ENCODE results near the gene TCP1.
"Not testable (repeated sequence)": the region's sequence is repeated elsewhere in the genome, so short reads cannot be mapped to it uniquely, and the experiment has no call there.

The TCP1 gene

DNA sequence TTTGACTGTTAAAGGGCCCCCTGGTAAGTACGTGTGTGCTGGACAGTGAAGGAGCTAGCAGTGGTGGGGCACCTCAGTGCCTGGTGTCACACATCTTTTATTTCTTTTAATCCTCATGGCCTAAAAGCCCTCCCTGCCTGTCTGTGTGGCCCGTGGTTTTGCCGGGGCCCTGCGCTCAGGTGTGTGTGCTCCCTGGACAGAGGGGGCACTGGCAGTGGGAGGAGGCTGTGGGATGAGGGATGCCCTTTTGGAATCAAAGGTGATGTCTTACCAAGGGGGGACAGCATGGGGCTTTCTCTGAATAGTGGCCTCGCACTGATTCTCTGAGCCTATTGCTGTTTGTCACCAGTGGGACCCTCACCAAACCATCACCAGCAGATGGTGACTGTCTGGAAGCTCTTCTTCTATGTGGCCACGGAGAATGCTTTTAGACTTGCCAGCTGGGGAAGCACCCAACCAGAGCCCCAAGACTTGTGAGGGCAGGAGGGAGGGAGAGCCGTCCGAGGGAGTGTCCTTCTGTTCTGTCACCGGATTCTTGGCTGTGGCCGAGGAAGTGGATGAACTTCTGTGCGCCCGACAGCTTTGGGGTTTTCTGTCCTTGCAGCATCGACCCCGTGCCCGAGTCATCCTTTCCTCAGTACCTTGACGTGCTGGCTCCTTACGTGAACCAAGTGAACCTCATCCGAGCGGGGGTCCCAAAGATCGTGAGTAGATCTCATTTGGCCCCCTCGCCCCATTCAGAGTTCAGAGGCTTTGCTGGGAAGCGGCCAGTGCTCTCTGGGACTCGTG, 28.7 kb upstream of the TCP1 start:
- no peak for DNase-seq (ENCODE audit: low spot score)

DNA sequence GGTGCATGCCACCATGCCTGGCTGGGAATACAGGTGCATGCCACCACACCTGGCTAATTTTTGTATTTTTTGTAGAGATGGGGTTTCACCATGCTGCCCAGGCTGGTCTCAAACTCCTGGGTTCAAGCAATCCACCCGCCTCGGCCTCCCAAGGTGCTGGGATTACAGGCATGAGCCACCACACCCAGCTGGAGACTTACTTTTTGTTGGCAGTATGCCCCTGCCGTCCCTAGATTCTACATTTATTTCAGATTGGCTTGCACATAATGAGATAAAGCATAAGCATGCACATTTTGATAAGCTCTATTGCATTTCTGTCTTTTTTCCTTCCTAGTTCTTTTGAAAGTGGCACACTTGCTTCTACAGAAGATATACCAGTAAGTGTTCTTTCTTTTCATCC, 27.4 kb upstream of the TCP1 start:
- DNase-seq (ENCODE audit: low spot score) = not testable (repeated sequence)

DNA sequence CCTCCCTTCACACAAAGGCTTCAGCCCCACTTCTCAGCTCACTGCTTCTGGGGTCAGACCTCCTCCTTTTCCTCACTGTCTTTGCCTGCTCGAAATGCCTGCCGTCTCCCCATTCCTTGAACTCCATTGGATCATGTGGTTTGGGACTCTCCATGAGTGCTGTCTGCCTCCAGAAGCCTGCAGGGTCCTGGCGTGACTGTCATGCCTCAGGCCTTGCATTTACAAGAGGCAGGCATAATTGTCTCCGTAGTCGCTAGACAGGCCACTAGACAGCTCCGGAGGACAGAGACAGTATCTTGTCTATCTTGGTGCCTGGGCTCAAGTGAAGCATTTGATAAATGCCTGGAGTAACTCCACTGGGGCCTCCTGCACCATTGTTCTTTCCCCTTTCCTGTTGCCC, 26.0 kb upstream of the TCP1 start:
- DNase-seq (ENCODE audit: low spot score) = no peak

DNA sequence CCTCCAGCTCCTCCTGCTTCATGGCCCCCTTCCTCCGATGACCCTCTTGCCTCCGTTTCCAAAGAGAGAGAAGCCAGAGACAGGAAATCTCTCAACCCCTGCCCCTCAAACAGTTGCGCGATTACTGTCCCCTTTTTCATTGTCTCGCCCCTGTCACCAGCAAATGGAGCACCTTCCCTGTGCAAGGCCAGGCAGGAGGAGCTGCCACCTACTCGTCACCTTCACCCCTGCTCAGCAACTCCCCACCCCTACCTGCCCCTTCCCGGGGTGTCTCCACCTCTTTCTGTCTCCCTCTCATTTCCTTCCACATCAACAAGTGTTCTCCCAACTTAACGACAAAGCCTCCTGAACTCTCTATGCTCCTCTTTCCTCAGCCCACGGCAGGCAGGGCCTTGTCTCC, 24.4 kb upstream of the TCP1 start:
- DNase-seq (ENCODE audit: low spot score) = no peak

DNA sequence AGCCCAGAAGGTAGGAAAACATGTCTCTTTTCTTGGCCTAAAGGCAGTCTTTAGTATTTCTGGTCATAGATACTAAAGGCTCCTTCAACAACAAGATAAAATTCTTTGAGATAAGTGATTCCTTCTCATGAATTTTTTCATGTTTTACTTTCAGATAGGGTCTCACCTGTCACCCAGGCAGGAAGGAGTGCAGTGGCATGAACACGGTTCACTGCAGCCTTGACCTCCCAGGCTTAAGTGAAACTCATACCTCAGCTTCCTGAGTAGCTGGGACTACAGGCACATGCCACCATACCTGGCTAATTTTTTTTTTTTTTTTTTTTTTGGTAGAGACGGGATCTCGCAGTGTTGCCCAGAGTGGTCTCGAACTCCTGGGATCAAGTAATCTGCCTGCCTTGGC, 19.7 kb upstream of the TCP1 start:
- no peak for DNase-seq (ENCODE audit: low spot score)

DNA sequence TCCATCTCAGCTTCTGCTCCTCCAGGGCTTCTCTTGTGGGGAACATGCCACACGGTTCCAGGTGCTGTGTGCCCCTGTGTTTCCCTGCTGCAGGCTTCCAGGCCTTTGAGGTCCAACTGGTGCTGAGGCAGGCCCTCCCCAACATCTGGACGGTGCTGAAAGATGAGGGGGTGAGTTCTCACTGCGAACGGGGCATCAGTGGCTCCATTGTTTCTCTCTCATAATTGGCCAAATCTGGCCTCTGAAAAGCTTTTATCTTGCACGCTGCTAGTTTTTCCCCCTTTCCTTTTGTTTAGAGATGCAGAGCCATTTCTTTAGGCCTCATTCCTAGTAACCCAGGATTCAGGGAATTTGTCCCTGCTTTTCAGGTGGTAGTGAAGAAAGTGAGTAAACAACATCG, 19.2 kb upstream of the TCP1 start:
- DNase-seq (ENCODE audit: low spot score) = no peak

DNA sequence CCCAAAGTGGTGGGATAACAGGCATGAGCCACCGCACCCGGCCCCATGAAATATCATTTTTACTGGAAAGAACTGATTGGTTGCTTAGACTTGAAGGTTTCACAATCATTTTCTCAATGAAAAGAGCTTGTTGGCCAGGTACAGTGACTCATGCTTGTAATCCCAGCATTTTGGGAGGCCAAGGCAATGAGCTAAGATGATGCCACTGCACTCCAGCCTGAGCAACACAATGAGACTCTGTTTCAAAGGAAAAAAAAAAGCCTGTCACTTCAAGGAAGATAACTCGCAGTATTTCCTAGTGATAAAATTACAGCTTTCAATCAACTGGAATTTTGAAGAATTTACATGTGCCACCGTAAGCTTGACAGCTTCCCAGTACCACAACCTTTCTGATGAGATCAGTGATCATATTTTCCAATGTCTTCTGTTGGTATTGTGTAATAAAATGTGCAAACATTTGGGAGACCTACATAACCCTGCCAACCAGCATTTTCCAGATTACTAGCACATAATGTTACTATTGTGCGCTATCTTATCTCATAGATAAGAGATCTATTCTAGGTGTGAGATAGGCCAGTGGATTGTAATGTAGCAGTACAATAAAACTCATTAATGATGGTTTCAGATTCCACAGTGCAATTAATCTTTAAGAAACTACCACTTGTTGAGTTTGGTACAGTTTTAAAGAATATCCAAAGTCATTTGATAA, 17.9 kb upstream of the TCP1 start:
- DNase-seq (ENCODE audit: low spot score) = peak; percentile 25

DNA sequence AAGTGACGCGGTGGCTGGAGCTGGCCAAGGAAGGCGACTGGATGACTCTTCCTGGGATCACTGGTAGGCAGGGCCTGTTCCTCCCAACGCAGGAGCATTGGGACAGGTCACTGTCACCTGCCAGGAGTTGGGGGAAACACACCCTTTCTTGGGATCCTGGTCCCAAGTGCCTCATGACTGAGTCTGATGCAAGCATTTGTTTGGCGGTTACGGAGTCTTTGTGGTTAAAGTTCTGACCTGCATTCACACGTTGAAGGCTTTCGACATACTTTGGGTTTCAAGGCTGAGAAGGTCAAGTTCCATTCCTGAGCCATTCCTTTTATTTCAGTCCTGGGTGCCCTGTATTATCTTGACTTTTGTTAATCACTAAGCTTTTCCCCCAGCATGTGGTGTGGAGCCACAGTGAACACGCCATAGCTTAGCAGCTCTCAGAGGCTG, 16.6 kb upstream of the TCP1 start:
- no peak for DNase-seq (ENCODE audit: low spot score)

DNA sequence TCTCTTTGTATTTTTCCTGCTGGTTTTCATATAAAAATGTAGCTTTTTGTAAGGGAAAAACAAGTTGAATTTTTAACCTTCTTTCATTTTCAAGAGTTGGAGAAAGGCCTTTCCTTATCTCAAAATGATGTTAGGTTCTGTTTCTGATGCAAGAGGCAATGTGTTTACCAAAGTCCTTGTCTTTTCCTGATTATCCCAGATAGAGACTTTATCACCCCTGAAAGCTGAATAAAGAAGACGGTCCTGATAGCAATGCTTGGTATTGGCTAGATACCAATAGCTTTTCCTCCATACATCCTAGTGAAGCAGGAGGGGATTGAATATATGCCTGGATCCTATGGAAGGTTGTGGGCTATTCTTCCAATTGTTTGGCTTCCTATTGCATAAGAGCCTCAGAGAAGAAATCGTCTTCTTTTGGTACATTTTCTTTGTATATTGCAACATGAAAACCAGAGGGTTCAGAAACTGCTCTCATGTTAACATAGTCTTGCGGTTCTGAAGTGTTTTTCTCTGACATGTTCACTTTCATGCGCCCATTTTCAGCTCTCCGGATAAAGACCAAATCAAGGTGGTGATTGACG, 16.1 kb upstream of the TCP1 start:
- no peak for DNase-seq (ENCODE audit: low spot score)

DNA sequence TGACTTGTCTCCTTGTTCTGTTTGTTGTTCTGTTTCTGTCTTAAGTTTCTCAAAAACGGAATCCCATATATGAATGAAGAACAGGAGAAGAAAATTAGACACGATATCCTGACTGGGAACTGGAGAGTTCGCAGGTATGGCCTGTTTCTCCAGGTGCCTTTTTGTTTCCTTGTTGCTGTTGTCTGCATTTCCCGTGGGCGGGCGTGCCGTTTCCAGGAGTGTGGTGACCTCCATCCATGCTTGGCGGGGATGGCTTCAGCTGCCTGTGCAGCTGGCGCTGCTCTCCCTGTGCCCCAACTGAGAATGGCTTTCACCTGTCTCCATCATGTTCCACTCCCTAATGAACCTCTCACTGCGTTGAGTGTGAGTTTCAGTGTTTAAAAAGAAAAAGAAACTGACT, 15.1 kb upstream of the TCP1 start:
- DNase-seq (ENCODE audit: low spot score) = no peak

DNA sequence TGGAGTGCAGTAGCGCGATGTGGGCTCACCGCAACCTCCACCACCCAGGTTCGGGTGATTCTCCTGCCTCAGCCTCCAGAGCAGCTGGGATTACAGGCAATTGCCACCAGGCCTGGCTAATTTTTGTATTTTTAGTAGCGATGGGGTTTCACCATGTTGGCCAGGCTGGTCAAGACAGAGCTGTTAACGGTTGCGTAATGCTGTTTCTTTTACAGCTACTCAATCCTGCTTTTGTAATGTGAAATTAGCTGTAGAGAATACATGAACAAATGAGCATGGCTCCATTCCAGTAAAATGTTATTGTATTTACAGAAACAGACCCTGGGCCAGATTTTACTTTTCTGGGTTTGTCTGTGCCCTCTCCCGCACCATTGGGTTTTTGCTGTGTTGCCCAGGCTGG, 12.5 kb upstream of the TCP1 start:
- no peak for DNase-seq (ENCODE audit: low spot score)

DNA sequence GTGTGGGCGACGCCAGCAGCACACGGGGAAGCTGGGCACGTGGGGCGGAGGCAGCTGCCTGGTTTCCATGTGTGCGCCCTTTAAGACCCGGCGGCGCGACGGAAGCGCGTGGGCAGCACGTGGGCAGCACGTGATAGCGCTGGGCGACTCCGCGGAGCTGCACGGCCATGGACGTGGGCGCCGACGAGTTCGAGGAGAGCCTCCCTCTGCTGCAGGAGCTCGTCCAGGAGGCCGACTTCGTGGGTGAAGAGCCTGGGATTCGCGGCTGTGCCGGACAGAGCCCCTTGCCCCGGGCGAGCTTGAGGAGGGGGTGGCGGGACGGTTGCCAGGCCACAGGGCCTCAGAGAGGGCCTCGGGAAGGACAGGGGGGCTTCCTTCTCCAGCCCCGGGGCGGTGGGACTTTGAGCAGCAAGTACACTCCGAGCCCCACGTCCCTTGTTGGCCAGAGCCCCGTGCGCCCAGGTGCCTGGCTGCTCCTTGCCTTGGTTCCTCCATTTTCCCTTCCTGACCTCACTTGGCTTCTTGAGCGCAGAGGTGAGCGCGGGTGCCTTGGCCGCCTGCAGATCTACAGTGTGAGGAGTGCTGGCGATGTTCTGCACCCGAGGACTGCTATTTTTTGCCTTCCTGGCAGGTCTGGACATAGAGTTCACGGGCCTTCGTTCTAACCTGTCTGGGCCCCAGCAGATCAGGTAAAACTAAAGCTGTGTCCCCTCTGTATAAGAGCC, 10.9 kb upstream of the TCP1 start, which contains the start of gene PNLDC1:
Gene PNLDC1, plus strand, starts transcription at position 136 of the 725 bp plus-strand sequence. Its CDS starts 32 bp downstream, at position 168.
- no peak for DNase-seq (ENCODE audit: low spot score)

DNA sequence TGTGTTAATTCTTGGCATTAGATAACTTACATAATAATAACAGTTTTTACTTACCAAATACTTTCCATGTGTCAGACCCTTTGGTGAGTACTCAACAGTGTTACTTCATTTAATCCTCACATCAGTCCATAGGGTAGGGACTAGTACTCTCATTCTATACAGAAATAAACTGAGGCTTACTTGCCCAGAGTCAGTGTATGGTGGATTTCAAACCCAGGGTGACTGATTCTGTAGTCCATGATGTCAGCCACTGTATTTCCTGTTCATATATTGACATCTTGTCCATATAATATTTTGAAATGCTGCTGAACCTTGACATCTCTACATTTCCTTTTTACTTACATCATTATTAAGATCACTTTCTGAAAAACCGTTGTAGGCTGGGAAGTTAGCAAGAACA, 8.2 kb upstream of the TCP1 start:
- DNase-seq (ENCODE audit: low spot score) = no peak

DNA sequence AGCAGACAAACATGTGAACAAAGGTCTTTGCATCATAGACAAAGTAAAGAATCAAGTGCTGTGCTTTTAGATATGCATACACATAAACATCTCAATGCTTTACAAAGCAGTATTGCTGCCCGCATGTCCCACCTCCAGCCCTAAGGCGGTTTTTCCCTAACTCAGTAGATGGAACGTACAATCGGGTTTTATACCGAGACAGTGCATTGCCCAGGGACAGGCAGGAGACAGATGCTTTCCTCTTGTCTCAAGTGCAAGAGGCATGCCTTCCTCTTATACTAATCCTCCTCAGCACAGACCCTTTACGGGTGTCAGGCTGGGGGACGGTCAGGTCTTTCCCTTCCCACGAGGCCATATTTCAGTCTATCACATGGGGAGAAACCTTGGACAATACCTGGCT, 5.6 kb upstream of the TCP1 start:
- DNase-seq (ENCODE audit: low spot score) = not testable (repeated sequence)

DNA sequence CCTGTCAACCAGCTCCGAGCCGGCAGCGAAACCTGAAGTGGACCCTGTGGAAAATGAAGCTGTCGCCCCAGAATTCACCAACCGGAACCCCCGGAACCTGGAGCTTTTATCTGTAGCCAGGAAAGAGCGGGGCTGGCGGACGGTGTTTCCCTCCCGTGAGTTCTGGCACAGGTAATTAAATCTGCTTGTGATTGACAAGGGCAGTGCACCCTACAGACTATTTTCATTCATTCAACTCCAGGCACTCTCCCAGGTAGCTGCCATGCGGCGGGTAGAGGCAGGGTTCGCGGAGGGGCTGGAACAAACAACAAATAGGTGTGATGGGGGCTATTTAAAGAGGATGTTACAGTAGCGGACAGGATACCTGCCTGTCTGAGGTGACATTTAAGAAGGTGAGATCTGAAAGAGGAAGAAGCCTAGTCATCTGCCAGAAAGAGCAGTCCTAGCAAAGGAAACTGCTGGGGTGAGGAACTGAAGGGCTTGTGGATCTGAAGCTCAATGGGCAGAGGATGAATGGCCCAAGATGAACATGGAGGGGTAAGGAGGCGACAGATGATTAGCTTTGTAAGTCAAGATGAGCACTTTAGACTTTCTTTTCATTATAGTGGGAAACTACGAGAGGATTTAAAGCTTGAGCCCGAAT, 1.7 kb upstream of the TCP1 start:
- no peak for DNase-seq (ENCODE audit: low spot score)

DNA sequence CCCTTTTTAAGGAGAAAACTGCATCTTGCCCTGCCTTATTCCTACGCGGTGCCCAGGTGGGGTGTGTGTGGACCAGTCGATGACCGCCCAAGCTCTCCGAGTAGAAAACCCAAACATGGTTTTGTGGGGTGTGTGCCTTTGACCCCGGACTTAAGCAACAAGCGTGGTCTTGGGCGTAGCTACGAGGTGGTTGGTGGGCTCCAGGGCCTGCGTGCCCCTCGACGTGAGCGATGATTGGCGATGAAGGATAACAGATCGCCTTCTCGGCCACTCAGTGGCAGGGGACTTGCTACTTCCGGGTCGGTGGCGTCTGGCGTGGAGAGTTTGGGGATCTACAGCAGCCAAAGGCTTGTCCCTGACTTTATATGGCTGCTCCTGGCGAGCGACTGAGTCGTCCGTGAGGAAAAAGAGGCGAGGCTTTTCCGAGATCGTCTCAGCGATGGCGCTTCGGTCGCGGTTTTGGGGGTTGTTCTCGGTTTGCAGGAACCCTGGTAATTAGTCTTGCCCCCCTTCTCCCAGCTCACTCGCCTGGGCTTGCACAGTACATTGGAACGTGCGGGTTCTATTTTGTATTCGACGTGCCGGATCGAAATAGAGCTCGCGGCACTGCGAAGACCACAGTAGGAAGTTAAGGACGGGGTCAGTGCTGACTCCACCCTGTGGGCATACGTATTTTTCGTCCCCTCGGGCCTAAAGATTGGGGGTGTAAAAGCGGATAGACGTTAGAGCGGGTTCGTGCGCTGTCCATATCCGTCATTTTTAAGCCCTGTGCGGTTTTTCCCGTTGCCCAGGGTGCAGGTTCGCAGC, 950 bp upstream of the TCP1 start, which contains the start of gene MRPL18:
Gene MRPL18, plus strand, starts transcription at position 319 of the 807 bp plus-strand sequence. Its CDS starts 121 bp downstream, at position 440.
- peak; percentile 95 for DNase-seq (ENCODE audit: low spot score)

DNA sequence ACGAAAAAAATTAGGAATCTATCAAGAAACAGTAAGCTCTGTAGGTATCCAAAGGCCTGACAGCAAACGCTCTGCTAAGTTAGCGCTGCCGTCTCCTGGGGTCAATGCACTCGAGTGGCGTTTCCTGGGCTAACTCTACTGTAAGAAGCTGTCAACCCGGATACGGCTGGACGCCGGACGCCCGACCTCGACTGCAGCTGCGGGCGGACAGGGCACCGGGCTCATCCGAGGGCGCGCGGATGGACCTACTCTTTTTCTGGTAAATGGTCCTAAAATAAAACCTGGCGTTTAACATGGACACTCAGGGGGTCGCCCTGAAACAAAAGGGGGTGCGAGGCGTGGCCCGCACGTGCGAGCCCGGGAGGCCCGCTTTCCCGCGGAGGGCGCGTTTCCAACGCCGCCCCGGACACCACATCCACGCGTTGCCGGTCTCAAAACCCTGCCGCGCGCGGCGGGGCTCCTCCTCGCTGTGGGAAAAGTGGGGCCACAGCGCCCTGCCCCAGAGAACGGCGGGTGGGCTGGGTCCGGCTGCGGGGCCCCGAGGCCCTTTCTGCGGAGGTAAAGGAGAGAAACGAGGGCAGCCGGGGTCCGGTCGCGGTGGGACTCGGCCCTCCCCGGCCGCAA, 537 bp downstream of the TCP1 start:
- DNase-seq (ENCODE audit: low spot score) = peak; percentile 3

DNA sequence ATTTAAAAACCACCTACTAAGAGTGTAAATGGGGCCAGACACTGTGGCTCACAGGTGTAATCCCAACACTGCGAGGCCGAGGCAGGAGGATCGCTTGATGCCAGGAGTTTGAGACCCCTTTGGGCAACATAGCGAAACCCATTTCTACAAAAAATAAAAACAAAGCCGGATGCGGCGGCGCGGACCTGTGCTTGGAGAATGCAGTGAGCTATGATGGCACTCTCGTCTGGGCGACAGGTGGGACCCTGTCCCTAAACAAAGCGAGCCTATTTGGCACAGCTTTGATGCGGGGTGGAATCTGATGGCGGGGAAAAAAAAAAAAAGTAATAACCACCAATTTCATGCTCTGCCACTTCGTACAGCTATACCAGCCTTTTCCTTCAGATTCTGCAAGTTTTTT, 1.1 kb downstream of the TCP1 start:
- no peak for DNase-seq (ENCODE audit: low spot score)

DNA sequence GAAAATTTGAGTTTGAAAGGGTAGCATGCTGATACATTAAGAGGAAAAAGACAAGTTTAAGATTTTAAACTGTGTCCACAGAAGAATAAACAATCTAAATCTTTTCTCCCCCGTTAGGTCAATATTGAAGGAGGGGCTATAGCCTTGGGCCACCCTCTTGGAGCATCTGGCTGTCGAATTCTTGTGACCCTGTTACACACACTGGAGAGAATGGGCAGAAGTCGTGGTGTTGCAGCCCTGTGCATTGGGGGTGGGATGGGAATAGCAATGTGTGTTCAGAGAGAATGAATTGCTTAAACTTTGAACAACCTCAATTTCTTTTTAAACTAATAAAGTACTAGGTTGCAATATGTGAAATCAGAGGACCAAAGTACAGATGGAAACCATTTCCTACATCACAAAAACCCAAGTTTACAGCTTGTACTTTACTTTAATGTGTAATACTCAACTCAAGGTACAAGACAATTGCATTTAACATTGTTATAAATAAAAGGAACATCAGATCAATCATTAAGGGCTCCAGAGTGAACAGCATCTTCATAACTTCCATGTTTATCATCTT, 10.8 kb downstream of the TCP1 start:
- no peak for DNase-seq (ENCODE audit: low spot score)

DNA sequence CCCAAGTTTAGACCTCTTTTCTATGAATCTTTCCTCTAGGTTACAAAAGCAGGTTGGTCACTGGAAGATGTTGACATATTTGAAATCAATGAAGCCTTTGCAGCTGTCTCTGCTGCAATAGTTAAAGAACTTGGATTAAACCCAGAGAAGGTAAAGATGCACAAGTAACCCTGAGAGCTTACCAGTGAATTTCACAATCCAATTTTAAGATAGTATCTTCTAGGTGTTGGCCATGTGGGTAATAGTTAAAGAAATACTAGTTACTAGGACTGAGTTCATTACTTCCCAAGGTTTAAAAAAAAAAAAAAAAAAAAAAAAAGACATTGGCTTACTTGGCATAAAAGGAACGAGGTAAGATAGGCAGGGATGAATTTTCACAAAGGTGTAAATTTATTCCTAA, 11.3 kb downstream of the TCP1 start:
- no peak for DNase-seq (ENCODE audit: low spot score)
